K562 (cell line): Measurements from ENCODE around the gene HYPK. TPM values are rescaled to one million over a fixed set of nuclear protein-coding genes. Genes with fewer than 3 reads are reported as not detected.

Experiments
- NFIX ChIP-seq: fragments of 250-450 bp; sonication (Bioruptor Pico); IDR thresholded peaks from 2 replicates; pipeline ENCODE4 v1.4.0; 2020; ENCODE audit warnings: low read depth, mild to moderate bottlenecking, moderate library complexity
- ZBTB7A ChIP-seq: IDR thresholded peaks from 2 replicates; pipeline ENCODE4 v1.6.1; 2011; ENCODE audit warnings: low read depth, mild to moderate bottlenecking, low read length, moderate library complexity, borderline replicate concordance; ENCODE audit not compliant: control insufficient read depth
- ZNF696 ChIP-seq: fragments of 250-450 bp; sonication (Bioruptor Pico); conservative IDR thresholded peaks from 2 replicates; pipeline ENCODE4 v1.4.0; 2020; ENCODE audit warnings: mild to moderate bottlenecking, moderate library complexity
- polyA plus RNA-seq, 8 experiments: library from polyadenylated mRNA; depleted of rRNA in 4 of 8; stranded (reverse) in 5 of 8; unstranded in 3 of 8; fragments of >200 nt; fragmentation: Nextera tagmentation in 2 of 8; fragmentation: Illumina TruSeq in 1 of 8; extraction: Ambion mirVana in 2 of 8; extraction: Trizol in 1 of 8; gene quantifications; 2 replicates each; pipeline versions ENCODE4 v1.2.1 to v1.2.3, GENCODE V29; 2011 to 2014; ENCODE audit warnings: inconsistent platforms in 1 of 8, missing spikeins in 1 of 8
- total RNA-seq, 7 experiments: library from RNA; depleted of rRNA in 6 of 7; stranded (reverse); fragments of >200 nt in 6 of 7; fragmentation: Illumina TruSeq in 2 of 7; extraction: Trizol in 2 of 7; gene quantifications; 2 replicates each; pipeline versions ENCODE4 v1.2.1 to v1.2.3, GENCODE V29; 2011 to 2021; ENCODE audit warnings: low replicate concordance in 1 of 7
- TF ChIP-seq, protein P1 (sequence below), 3 experiments: IDR thresholded peaks in 2 of 3; conservative IDR thresholded peaks in 1 of 3; 2 replicates each; pipeline ENCODE4 v1.5.1; 2011 to 2012; ENCODE audit warnings: low read length in 3 of 3, mild to moderate bottlenecking in 3 of 3, control low read depth in 2 of 3, improper control_type of control experiment in 1 of 3, inconsistent platforms in 1 of 3, low read depth in 1 of 3, mixed read lengths in 1 of 3, moderate library complexity in 1 of 3; ENCODE audit not compliant: insufficient read depth in 2 of 3
- TF ChIP-seq, protein P2 (sequence below): sonication (generic); formaldehyde crosslinking; IDR thresholded peaks from 2 replicates; pipeline ENCODE4 v1.9.0; 2022; ENCODE audit warnings: mild to moderate bottlenecking, missing genetic modification reagents
- TF ChIP-seq, protein P3 (sequence below), 2 experiments: IDR thresholded peaks; 2 replicates each; pipeline ENCODE4 v1.6.1; 2012; ENCODE audit warnings: improper control_type of control experiment in 2 of 2, low read depth in 2 of 2, low read length in 2 of 2, borderline replicate concordance in 1 of 2
- TF ChIP-seq, protein P4 (sequence below): fragments of 450-650 bp; IDR thresholded peaks from 2 replicates; pipeline ENCODE4 v1.6.1; 2018; ENCODE audit warnings: mild to moderate bottlenecking, low read depth; ENCODE audit not compliant: partially characterized antibody

HYPK gene
- total and polyA plus RNA-seq, 9 of the 15 experiments (the other 6 are each of a cell fraction or from before 2014, with no cell fraction given) = 7.2 to 28.0 (median 21.1) TPM

DNA sequence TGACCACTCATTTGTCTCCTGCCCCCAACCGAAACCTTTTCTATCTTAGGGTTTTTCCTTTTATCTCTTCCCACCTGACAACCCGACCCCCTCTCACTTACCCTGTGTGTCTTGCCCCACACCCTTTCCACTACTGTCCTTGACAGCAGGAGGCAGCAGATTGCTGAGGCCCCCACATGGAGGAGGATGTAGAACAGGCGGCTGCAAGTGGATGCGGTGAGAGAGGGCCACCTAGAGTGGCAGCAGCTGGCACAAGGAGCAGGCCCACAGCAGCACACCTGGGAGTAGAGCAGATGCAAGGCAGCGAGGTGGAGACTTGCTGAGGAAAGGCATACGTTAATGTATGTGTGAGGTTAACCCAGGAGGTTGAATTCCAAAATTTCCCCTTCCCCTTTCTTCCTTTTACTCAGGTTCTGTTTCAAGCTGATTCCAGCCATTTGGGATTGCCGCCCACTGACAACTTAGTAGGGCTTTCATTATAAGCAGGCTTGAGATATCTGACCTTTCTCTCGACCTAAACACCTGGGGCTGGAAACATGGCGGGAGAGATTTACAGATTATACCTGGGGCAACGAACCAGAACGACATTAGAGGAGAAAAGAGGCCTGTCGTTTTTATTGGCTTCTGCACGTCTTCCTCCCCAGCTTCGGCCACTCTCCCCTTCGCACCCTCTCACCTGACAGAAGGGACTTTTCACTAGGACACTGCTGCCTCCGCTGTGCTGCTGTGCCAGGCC is 1.0 kb upstream of the HYPK start (continued):
- TF ChIP-seq, protein P1, sequence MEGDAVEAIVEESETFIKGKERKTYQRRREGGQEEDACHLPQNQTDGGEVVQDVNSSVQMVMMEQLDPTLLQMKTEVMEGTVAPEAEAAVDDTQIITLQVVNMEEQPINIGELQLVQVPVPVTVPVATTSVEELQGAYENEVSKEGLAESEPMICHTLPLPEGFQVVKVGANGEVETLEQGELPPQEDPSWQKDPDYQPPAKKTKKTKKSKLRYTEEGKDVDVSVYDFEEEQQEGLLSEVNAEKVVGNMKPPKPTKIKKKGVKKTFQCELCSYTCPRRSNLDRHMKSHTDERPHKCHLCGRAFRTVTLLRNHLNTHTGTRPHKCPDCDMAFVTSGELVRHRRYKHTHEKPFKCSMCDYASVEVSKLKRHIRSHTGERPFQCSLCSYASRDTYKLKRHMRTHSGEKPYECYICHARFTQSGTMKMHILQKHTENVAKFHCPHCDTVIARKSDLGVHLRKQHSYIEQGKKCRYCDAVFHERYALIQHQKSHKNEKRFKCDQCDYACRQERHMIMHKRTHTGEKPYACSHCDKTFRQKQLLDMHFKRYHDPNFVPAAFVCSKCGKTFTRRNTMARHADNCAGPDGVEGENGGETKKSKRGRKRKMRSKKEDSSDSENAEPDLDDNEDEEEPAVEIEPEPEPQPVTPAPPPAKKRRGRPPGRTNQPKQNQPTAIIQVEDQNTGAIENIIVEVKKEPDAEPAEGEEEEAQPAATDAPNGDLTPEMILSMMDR (IDR thresholded peaks at IDR 0.05 in 2 of 3, conservative IDR thresholded peaks at IDR 0.05 in 1 of 3; ENCODE audit: insufficient read depth in 2 of 3, low read depth in 1 of 3, low read length in 3 of 3) = peak; percentile 15 to 48 (median 29); a peak in 3 of 6 replicates
- TF ChIP-seq, protein P2, sequence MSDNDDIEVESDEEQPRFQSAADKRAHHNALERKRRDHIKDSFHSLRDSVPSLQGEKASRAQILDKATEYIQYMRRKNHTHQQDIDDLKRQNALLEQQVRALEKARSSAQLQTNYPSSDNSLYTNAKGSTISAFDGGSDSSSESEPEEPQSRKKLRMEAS (CRISPR knock-in tag) = peak; percentile 54; the same call in 1 of the 2 replicates
- no peak for TF ChIP-seq NFIX (CRISPR knock-in tag)
- TF ChIP-seq, protein P3, sequence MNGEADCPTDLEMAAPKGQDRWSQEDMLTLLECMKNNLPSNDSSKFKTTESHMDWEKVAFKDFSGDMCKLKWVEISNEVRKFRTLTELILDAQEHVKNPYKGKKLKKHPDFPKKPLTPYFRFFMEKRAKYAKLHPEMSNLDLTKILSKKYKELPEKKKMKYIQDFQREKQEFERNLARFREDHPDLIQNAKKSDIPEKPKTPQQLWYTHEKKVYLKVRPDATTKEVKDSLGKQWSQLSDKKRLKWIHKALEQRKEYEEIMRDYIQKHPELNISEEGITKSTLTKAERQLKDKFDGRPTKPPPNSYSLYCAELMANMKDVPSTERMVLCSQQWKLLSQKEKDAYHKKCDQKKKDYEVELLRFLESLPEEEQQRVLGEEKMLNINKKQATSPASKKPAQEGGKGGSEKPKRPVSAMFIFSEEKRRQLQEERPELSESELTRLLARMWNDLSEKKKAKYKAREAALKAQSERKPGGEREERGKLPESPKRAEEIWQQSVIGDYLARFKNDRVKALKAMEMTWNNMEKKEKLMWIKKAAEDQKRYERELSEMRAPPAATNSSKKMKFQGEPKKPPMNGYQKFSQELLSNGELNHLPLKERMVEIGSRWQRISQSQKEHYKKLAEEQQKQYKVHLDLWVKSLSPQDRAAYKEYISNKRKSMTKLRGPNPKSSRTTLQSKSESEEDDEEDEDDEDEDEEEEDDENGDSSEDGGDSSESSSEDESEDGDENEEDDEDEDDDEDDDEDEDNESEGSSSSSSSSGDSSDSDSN (IDR thresholded peaks at IDR 0.05; ENCODE audit: borderline replicate concordance in 1 of 2, low read depth in 2 of 2, low read length in 2 of 2) = no peak
- TF ChIP-seq, protein P4, sequence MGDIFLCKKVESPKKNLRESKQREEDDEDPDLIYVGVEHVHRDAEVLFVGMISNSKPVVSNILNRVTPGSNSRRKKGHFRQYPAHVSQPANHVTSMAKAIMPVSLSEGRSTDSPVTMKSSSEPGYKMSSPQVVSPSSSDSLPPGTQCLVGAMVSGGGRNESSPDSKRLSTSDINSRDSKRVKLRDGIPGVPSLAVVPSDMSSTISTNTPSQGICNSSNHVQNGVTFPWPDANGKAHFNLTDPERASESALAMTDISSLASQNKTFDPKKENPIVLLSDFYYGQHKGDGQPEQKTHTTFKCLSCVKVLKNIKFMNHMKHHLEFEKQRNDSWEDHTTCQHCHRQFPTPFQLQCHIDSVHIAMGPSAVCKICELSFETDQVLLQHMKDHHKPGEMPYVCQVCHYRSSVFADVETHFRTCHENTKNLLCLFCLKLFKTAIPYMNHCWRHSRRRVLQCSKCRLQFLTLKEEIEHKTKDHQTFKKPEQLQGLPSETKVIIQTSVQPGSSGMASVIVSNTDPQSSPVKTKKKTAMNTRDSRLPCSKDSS = no peak
- no peak for TF ChIP-seq ZNF696
- peak; percentile 44; the same call in 1 of the 2 replicates for TF ChIP-seq ZBTB7A
